Measurements from ENCODE around the gene CD70.
"Not testable (repeated sequence)": the region's sequence is repeated elsewhere in the genome, so short reads cannot be mapped to it uniquely, and the experiment has no call there.

DNA sequence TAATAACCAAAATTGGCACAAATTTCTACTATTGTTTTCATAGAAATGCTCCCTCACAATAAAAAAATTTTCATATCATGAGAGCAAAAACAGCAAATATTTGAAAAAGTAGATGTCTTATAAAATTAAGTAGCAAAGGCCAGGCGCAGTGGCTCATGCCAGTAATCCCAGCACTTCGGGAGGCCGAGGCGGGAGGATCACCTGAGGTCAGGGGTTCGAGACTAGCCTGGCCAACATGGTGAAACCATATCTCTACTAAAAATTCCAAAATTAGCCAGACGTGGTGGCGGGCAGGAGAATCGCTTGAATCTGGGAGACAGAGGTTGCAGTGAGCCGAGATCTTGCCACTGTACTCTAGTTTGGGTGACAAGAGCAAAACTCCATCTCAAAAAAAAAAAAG lies 17.2 kb upstream of the CD70 start:
- not testable (repeated sequence) for TF ChIP-seq SIN3A (conservative IDR thresholded peaks at IDR 0.05 in 1 of 2, IDR thresholded peaks at IDR 0.05 in 1 of 2; ENCODE audit: low read depth in 1 of 2, low read length in 2 of 2); FOSL1 (IDR thresholded peaks at IDR 0.05; ENCODE audit: insufficient read depth, low read depth, low read length); NRF1 (IDR thresholded peaks at IDR 0.05; ENCODE audit: low read depth, low read length); EZH2 (IDR thresholded peaks at IDR 0.05; ENCODE audit: low read depth, low read length, severe bottlenecking); RFX5 (IDR thresholded peaks at IDR 0.05; ENCODE audit: borderline replicate concordance, low read depth, low read length)
- TF ChIP-seq, protein P1, sequence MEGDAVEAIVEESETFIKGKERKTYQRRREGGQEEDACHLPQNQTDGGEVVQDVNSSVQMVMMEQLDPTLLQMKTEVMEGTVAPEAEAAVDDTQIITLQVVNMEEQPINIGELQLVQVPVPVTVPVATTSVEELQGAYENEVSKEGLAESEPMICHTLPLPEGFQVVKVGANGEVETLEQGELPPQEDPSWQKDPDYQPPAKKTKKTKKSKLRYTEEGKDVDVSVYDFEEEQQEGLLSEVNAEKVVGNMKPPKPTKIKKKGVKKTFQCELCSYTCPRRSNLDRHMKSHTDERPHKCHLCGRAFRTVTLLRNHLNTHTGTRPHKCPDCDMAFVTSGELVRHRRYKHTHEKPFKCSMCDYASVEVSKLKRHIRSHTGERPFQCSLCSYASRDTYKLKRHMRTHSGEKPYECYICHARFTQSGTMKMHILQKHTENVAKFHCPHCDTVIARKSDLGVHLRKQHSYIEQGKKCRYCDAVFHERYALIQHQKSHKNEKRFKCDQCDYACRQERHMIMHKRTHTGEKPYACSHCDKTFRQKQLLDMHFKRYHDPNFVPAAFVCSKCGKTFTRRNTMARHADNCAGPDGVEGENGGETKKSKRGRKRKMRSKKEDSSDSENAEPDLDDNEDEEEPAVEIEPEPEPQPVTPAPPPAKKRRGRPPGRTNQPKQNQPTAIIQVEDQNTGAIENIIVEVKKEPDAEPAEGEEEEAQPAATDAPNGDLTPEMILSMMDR (IDR thresholded peaks at IDR 0.05; ENCODE audit: control extremely low read depth in 1 of 3, insufficient read depth in 1 of 3, low read depth in 1 of 3, low read length in 3 of 3): not testable (repeated sequence)
- TF ChIP-seq, protein P2, sequence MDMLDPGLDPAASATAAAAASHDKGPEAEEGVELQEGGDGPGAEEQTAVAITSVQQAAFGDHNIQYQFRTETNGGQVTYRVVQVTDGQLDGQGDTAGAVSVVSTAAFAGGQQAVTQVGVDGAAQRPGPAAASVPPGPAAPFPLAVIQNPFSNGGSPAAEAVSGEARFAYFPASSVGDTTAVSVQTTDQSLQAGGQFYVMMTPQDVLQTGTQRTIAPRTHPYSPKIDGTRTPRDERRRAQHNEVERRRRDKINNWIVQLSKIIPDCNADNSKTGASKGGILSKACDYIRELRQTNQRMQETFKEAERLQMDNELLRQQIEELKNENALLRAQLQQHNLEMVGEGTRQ (IDR thresholded peaks at IDR 0.05; ENCODE audit: low read length): not testable (repeated sequence)
